Stimulated activated CD4-positive, alpha-beta T cell treated with anti-CD3 and anti-CD28 coated beads, TNF-alpha, amount 100 ng/mL, for 24 hours (primary cell): ENCODE measurements around the gene AMIGO2.
"Not testable (repeated sequence)": the region's sequence is repeated elsewhere in the genome, so short reads cannot be mapped to it uniquely, and the experiment has no call there.

Source experiments
- DNase-seq, 3 experiments: peaks; one replicate each; pipeline ENCODE4 v3.0.0-alpha.2; 2020; ENCODE audit warnings: low read depth in 3 of 3

The AMIGO2 gene

GRCh38 chr12:47074757-47075156 lies 5.0 kb downstream of the AMIGO2 start:
- DNase-seq, result no peak

GRCh38 chr12:47073951-47074350 lies 5.8 kb downstream of the AMIGO2 start:
- no peak for DNase-seq

- no peak for DNase-seq
These were observed 8.4 kb downstream of the AMIGO2 start for GRCh38 chr12:47071241-47071852.

- no peak for DNase-seq
These were observed 9.4 kb downstream of the AMIGO2 start for GRCh38 chr12:47070310-47070709.

- no peak for DNase-seq
These were observed 11.2 kb downstream of the AMIGO2 start for GRCh38 chr12:47068539-47068938.

DNA sequence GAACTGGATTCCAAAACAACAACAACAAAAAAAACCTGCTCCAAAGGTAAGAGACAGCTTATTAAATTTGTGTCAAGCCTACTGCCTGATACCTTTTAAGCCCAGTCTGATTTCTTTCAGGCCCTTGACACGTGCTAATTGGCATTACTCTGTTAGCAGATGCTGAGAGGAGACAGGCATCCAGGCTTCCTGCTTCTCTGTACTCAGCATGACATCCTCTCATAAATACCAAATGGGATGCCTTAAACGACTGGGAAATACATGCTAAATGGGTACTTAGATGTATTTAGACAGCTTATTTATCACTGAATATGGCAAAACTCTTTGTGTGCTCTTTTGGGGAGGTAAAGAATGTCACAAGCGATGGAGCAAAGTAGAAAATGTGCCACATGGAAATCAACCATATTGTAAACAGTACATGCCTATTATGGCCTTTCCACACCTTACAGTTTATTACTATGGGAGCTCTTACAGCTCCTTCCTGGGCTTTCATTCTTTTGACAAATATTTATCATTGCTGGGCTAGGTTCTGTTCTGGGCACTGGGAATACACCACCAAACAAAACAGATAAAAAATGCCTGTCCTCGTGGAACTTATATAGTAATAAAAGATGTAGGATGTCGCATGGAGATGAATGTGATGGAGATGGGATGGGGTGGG lies 11.9 kb downstream of the AMIGO2 start:
- no peak for DNase-seq

DNA sequence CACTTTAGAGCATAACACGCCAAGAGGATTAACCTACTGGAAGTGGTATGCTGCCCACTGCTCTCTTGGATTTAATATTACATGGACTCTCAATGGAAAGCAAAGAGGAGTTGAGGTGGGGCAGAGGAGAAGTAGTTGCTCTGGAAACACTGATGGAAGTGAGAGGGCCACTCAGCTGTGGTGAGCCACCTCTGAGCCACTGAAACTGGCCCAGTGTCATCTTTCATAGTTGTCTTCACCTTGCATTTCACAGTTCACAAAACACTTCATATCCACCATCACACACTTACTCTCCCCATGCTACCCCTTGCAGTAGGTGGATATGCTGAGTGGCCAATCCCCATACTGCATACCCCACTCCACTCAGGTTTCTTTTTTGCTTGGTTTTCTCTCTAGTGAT lies 12.6 kb downstream of the AMIGO2 start:
- peak in 1 of 3 experiments; percentile 19 for DNase-seq

GRCh38 chr12:47066278-47067025 lies 13.3 kb downstream of the AMIGO2 start:
- no peak for DNase-seq

DNA sequence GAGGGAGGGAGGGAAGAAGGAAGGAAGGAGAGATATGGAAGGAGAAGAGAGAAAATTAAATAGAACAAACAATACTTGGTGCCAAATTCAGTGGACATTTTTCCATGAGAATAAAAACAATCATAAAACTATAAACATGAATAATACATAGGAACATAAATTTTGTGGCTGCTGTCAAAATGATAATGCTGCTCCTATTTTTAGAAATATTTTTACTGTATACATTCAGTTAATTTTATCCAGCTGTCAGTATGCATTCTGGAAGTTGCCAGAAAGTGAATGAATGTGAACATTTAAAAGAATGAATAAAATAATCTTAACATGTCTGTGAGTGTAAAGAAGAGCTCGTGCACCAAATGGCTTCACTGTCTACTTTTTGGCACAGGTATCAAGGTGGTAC lies 14.2 kb downstream of the AMIGO2 start:
- no peak for DNase-seq

- DNase-seq, result not testable (repeated sequence)
These were observed 21.1 kb downstream of the AMIGO2 start for GRCh38 chr12:47058640-47059039.

DNA sequence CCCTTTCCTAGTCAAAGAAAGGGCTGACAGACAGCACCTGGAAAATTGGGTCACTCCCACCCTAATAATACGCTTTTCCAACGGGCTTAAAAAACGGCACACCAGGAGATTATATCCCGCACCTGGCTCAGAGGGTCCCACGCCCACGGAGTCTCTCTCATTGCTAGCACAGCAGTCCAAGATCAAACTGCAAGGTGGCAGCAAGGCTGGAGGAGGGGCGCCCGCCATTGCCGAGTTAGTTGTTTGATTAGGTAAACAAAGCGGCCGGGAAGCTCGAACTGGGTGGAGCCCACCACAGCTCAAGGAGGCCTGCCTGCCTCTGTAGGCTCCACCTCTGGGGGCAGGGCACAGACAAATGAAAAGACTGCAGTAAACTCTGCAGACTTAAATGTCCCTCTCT lies 22.8 kb downstream of the AMIGO2 start:
- not testable (repeated sequence) for DNase-seq

DNA sequence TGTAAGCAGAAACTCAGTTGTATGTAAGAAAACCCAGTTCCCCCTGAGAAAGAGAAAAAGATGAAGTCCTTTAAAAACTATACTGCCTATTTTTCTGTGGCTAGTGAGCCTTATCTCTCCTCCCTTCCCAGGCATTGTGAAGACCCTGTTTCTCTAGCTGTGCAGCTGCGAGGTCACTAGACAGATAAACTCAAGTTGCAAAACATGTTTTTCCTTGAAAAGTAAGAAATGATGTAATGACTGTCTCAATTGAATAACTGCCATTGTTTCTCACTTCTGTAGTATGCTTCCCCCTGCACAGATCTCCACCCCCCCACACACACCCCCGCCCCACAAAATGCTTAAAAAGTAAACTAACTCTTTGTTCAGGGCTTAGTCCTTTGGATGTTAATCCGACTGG lies 23.9 kb downstream of the AMIGO2 start:
- DNase-seq, result not testable (repeated sequence)

GRCh38 chr12:47054659-47055058 lies 25.1 kb downstream of the AMIGO2 start:
- DNase-seq, result no peak

GRCh38 chr12:47053961-47054360 lies 25.8 kb downstream of the AMIGO2 start:
- DNase-seq, result no peak

- DNase-seq, result no peak
These were observed 27.5 kb downstream of the AMIGO2 start for GRCh38 chr12:47052274-47052673.

- DNase-seq, result not testable (repeated sequence)
These were observed 28.5 kb downstream of the AMIGO2 start for GRCh38 chr12:47051291-47051690.

- DNase-seq, result no peak
These were observed 31.2 kb downstream of the AMIGO2 start for GRCh38 chr12:47048541-47048940.

GRCh38 chr12:47041327-47041726 lies 38.4 kb downstream of the AMIGO2 start:
- no peak for DNase-seq

DNA sequence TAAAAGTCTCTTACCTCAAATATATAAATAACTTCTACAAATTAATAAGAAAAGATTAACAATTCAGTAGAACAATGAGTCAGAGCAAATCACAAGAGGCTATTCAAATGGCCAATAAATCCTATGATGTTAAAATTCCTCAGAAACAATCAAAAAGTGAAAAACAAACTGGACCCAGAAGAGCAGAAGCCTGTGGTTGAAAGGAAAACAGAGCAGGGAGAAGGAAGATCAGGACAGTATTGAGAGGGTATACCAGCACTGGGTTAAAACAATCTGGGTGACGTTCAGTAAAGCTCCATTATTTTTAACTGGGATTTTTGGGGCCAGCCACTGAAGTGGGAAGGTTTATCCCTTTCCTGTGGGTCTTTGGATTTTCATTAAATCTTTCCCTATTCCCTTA lies 40.0 kb downstream of the AMIGO2 start:
- no peak for DNase-seq

GRCh38 chr12:47039079-47039478 lies 40.7 kb downstream of the AMIGO2 start:
- no peak for DNase-seq

DNA sequence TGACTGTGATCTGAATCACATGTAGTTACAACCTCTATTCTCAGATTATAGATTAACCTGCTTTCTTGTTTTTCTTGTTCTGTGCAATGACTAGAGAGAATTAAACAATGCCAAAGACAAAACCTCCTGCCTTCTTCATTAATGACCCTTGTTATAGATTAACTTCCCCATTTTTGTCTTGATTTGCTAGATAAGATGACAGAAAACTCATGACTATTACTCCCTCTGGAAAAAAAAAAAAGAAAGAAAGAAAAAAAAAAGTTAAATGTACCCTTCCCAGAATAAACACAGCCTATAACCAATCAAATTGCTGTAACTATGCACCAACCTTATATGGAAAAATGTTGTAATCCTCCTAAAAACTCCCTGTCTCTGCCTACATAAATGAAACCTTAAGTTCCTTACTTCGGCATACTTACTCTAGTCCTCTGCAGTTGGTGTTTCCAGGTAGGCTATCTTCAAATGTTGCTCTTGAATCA lies 41.5 kb downstream of the AMIGO2 start:
- no peak for DNase-seq

DNA sequence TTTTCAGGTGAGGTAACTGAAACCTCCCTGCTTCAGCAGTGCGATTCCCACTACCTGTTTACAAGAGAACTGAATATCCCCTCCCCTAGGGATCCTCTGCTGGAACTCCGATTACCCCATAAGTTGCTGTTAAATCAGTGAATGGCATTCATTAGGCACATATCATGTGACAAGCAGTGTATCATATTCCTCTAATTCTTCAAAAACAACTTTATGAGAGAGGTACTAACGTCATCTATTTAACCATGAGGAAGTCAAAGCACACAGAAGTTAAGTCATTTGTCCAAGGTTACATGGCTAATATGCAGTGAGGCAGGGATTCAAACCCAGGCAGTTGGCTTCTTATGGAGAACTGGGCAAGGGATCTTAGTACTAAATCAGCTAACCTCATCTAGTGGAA lies 44.3 kb downstream of the AMIGO2 start:
- DNase-seq, result no peak

GRCh38 chr12:47034661-47035060 lies 45.1 kb downstream of the AMIGO2 start:
- no peak for DNase-seq
